ACC112 (cell line): ENCODE results near the gene DKK3.
A peak's percentile ranks its signal among the peaks of the same experiment; 100 is the strongest.

Experiments
- H2AFZ ChIP-seq: fragments of 200-600 bp; sonication (generic); one replicate; pipeline ENCODE4 v1.6.0; 2017; ENCODE audit warnings: antibody characterized with exemption, low read length; ENCODE audit not compliant: unreplicated experiment
- H3K27ac ChIP-seq: fragments of 200-600 bp; sonication (generic); 2 replicates; pipeline ENCODE4 v1.5.1; 2014; ENCODE audit warnings: low read depth, mild to moderate bottlenecking, antibody characterized with exemption, low read length, moderate library complexity
- H3K27me3 ChIP-seq: fragments of 200-600 bp; sonication (generic); 2 replicates; pipeline ENCODE4 v1.6.1; 2014; ENCODE audit warnings: mild to moderate bottlenecking, antibody characterized with exemption, low read length, moderate library complexity, mixed read lengths; ENCODE audit not compliant: insufficient read depth
- H3K36me3 ChIP-seq: fragments of 200-600 bp; sonication (generic); 2 replicates; pipeline ENCODE4 v1.6.1; 2016; ENCODE audit warnings: mild to moderate bottlenecking, antibody characterized with exemption, low read length, moderate library complexity, mixed read lengths; ENCODE audit not compliant: insufficient read depth
- H3K4me1 ChIP-seq: fragments of 200-600 bp; sonication (generic); one replicate; pipeline ENCODE4 v1.6.1; 2016; ENCODE audit warnings: low read length, mixed read lengths; ENCODE audit not compliant: insufficient read depth, unreplicated experiment, control insufficient read depth
- H3K4me3 ChIP-seq: fragments of 200-600 bp; sonication (generic); 2 replicates; pipeline ENCODE4 v1.5.1; 2014; ENCODE audit warnings: mild to moderate bottlenecking, low read depth, low read length
- H3K79me2 ChIP-seq: fragments of 200-600 bp; sonication (generic); one replicate; pipeline ENCODE4 v1.6.0; 2016; ENCODE audit warnings: low read length; ENCODE audit not compliant: control insufficient read depth, unreplicated experiment, insufficient read depth

The DKK3 gene

GRCh38 chr11:12007769-12008737 is at the start of gene DKK3:
Gene DKK3 (minus strand): TSS chr11:12008626. CDS start chr11:12008582, 44 bp downstream.
- Histone ChIP-seq H3K27ac (no peak within 1 kb of the TSS), H3K79me2 (peaks cover 3% of the 10 kb centered on the region), H3K4me3 (peak within 1 kb of the TSS; percentile 83), H3K27me3 (peaks cover 18% of the 10 kb centered on the region), H2AFZ (peak within 1 kb of the TSS; percentile 70), H3K4me1 (peaks cover 29% of the 10 kb centered on the region), H3K36me3 (no peaks in the 10 kb centered on the region)

DNA sequence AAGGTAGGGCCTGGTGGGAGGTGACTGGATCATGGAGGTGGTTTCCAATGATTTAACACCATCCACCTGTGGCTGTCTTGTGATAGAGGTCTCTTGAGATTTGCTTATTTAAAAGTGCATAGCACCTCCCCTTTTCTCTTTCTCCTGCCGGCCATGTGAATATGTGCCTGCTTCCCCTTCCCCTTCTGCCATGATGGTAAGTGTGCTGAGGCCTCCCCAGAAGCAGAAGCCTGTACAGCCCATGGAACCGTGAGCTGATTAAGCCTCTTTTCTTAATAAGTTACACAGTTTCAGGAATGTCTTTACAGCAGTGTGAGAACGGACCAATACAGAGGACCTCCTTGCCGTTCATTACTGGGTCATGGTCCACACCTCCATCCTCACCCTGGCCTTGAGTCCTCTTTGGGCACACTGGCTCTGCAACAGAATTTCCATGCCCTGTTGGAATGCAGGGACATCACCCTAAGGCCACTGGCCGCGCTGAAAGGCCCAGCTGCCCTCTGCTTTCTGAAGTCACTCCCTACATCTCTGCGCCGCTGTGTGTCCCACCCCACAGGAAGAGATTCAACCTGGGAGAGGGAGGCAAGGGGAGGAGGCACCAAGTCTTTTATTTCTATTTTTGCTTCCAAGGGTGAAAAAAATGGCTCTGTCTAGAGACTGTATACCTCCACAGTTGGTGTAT is 49.0 kb upstream of the DKK3 start:
- Histone ChIP-seq H3K36me3 (no peaks in the 10 kb centered on the region), H3K79me2 (no peaks in the 10 kb centered on the region), H3K4me1 (peaks cover 8% of the 10 kb centered on the region), H3K27ac (no peak overlapping the region), H3K4me3 (no peak overlapping the region), H3K27me3 (no peaks in the 10 kb centered on the region), H2AFZ (no peak overlapping the region)

DNA sequence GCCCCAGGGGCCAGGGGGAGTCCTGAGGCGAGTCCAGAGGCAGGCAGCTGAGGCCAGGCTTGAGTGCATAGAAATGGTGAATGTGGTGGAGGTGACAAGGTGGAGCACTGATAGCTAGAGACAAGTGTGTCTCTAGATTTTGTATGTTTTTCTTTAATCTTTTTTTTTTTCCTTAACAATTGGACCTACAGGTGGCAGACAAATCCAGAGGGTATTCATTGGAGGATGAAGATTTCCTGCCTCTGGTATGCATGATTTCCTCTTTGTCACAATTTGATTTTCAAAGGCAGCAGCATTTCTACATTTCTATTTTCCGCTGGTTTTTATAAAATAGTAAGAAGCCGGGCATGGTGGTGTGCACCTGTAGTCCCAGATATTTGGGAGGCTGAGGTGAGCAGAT is 47.7 kb upstream of the DKK3 start:
- no peak overlapping the region for H2AFZ ChIP-seq
- no peak overlapping the region for H3K4me3 ChIP-seq
- no peaks in the 10 kb centered on the region for H3K36me3 ChIP-seq
- H3K79me2 ChIP-seq, result no peaks in the 10 kb centered on the region
- no peak overlapping the region for H3K27ac ChIP-seq
- no peaks in the 10 kb centered on the region for H3K27me3 ChIP-seq
- peaks cover 8% of the 10 kb centered on the region for H3K4me1 ChIP-seq

DNA sequence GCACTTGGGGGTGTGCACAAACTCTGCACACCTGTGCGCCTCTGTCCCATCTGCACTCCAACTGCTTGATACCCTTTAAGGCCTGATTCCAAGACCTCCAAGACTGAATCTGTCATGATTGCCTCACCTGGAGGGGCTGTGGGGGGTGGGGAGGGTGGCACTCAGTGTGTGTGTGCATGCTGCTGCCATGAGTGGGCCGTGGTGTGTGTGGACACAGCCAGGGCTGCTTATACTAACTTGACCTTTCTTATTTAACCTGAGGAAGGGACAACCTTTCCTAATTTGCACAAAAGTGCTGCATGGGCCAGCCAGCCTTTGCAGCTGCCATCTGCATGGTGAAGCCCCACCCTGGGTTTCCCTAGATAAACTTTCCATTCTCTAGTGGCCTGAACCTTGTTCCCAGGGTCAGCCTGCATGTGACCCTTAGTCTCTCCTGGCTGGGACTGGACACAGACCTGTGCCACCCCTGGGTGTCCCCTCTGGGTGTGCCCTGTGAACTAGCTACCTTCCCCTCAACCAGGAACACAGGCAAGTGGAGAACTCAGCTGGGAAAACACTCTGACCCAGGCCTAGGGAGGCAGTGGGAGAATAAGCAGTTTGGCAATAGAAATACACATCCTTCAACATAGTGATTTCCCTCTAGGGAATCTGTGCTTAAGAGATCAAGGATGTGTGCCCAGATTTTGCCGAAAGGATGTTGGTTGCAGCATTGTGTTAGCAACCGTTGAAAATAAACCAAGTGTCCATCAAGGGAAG is 45.4 kb upstream of the DKK3 start:
- Histone ChIP-seq H3K27ac (peak overlapping the region; percentile 95), H3K79me2 (no peaks in the 10 kb centered on the region), H2AFZ (no peak overlapping the region), H3K27me3 (no peaks in the 10 kb centered on the region), H3K4me1 (peaks cover 15% of the 10 kb centered on the region), H3K4me3 (no peak overlapping the region), H3K36me3 (no peaks in the 10 kb centered on the region)

GRCh38 chr11:12052676-12053605 is 44.5 kb upstream of the DKK3 start:
- no peaks in the 10 kb centered on the region for H3K36me3 ChIP-seq
- no peak overlapping the region for H2AFZ ChIP-seq
- H3K4me3 ChIP-seq, result no peak overlapping the region
- peak overlapping the region; percentile 95 for H3K27ac ChIP-seq
- H3K27me3 ChIP-seq, result no peaks in the 10 kb centered on the region
- H3K4me1 ChIP-seq, result peaks cover 15% of the 10 kb centered on the region
- no peaks in the 10 kb centered on the region for H3K79me2 ChIP-seq

- no peak overlapping the region for H3K4me3 ChIP-seq
- H3K79me2 ChIP-seq, result no peaks in the 10 kb centered on the region
- H3K27ac ChIP-seq, result no peak overlapping the region
- no peak overlapping the region for H2AFZ ChIP-seq
- no peaks in the 10 kb centered on the region for H3K36me3 ChIP-seq
- no peaks in the 10 kb centered on the region for H3K27me3 ChIP-seq
- H3K4me1 ChIP-seq, result peaks cover 28% of the 10 kb centered on the region
These were observed 42.8 kb upstream of the DKK3 start for GRCh38 chr11:12051287-12051662.

- H2AFZ ChIP-seq, result no peak overlapping the region
These were observed 42.3 kb upstream of the DKK3 start for GRCh38 chr11:12050470-12051286.

GRCh38 chr11:12048936-12049790 is 40.7 kb upstream of the DKK3 start:
- peaks cover 35% of the 10 kb centered on the region for H3K4me1 ChIP-seq
- H3K79me2 ChIP-seq, result no peaks in the 10 kb centered on the region
- H2AFZ ChIP-seq, result no peak overlapping the region
- no peaks in the 10 kb centered on the region for H3K36me3 ChIP-seq
- no peak overlapping the region for H3K27ac ChIP-seq
- no peaks in the 10 kb centered on the region for H3K27me3 ChIP-seq
- no peak overlapping the region for H3K4me3 ChIP-seq

More at GRCh38 chr11:12050470-12051286, 42.3 kb upstream of the DKK3 start:
- Histone ChIP-seq H3K4me1 (peaks cover 28% of the 10 kb centered on the region), H3K4me3 (no peak overlapping the region), H3K79me2 (no peaks in the 10 kb centered on the region), H3K36me3 (no peaks in the 10 kb centered on the region), H3K27ac (0 out of 2 replicates have a peak overlapping the region, but pooled peaks have one; percentile 24), H3K27me3 (no peaks in the 10 kb centered on the region)
